Measurements from ENCODE around the gene MOB3A.
A peak's percentile ranks its signal among the peaks of the same experiment; 100 is the strongest.
"Not testable (repeated sequence)": the region's sequence is repeated elsewhere in the genome, so short reads cannot be mapped to it uniquely, and the experiment has no call there.

MOB3A gene

DNA sequence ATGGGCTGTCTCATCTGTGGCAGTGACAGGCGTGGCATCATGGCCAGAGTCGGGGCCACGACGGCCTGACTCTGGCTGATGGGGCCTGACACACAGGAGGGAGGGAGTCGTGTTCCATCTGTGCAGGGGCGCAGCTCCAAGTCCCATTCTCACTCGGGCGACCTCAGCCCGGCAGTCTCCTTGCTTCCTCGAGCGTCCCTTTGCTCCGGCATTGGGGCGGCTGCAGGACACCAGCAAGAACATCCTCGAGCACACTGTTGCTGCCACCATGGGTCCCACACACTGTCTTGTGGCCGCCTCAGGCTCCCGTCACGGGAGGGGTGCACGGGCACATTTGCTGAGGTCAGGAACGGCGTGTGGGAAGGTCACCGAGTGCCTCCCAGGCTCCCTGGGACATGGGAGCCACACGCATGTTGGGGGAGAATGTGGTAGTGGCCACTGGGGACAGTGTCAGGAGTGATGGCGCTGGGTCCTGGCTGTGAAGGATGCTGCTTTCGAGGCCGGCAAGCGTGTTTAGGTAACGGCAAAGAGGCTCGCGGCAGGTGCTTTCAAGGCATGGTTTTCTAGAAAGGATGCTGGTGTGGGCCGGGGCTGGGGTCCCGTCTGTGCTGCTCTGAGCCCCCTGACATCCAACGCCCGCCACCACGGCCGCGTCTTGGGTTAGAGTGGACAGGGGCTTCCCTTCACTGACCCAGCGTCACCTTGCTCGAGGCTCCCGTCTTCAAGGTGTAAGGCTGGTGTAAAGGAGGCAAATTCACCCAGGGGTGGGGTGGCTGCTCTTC, 4.0 kb upstream of the MOB3A start:
- DNase-seq (ENCODE audit: insufficient read length) (no peak), FAIRE-seq (no peak)
- TF ChIP-seq POLR2A (IDR thresholded peaks at IDR 0.05; ENCODE audit: low read depth, low read length) (no peak), POLR2AphosphoS5 (IDR thresholded peaks at IDR 0.05; ENCODE audit: low read depth, low read length) (peak; percentile 51)

DNA sequence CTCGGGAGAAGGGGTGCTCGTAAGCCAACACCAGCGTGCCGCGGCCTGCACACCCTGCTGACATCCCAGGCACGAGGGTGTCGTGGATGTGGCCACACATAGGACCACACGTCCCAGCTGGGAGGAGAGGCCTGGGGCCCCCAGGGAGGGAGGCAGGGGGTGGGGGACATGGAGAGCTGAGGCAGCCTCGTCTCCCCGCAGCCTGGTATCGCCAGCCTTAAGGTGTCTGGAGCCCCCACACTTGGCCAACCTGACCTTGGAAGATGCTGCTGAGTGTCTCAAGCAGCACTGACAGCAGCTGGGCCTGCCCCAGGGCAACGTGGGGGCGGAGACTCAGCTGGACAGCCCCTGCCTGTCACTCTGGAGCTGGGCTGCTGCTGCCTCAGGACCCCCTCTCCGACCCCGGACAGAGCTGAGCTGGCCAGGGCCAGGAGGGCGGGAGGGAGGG, 3.0 kb upstream of the MOB3A start:
- TF ChIP-seq TAF1 (IDR thresholded peaks at IDR 0.05; ENCODE audit: borderline replicate concordance, low read depth, low read length), result no peak
- no peak for DNase-seq (ENCODE audit: insufficient read length)
- no peak for FAIRE-seq

DNA sequence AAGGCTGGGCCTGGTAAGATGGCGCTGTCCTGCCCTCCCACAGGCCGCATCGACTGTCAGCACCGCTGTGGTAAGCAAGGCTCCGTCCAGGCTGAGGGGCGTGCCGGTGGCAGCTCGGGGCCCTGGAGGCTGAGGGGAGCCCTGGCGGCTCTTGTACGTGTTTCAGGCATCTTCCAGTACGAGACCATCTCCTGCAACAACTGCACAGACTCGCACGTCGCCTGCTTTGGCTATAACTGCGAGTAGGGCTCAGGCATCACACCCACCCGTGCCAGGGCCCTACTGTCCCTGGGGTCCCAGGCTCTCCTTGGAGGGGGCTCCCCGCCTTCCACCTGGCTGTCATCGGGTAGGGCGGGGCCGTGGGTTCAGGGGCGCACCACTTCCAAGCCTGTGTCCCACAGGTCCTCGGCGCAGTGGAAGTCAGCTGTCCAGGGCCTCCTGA, 1.8 kb upstream of the MOB3A start:
- DNase-seq (ENCODE audit: insufficient read length) (no peak), FAIRE-seq (no peak)
- TF ChIP-seq POLR2A (IDR thresholded peaks at IDR 0.05; ENCODE audit: low read depth, low read length) (no peak), TAF1 (IDR thresholded peaks at IDR 0.05; ENCODE audit: borderline replicate concordance, low read depth, low read length) (no peak), POLR2AphosphoS5 (IDR thresholded peaks at IDR 0.05; ENCODE audit: low read depth, low read length) (no peak)

DNA sequence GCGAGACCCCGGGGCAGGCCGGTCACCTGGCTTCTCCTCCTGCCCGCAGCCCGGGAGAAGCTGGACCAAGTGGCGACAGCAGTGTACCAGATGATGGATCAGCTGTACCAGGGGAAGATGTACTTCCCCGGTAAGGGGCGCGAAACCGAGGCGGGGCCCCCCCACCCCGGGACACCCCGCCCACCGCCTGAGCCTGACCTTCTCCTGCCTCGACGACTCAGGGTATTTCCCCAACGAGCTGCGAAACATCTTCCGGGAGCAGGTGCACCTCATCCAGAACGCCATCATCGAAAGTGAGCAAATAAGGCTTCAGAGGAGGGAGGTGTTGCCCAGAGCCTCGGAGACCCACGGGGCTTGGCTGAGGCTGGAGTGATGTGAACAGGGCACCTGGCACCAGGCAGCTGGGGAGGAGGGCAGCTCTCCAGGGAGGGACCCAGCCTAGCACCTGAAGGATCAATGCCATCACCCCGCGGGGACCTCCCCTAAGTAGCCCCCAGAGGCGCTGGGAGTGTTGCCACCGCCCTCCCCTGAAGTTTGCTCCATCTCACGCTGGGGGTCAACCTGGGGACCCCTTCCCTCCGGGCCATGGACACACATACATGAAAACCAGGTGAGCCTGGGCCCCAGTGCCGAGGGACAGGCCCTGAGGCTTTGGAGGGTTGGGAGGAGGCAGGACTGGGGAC, 1.2 kb upstream of the MOB3A start:
- FAIRE-seq (peak; percentile 87), DNase-seq (ENCODE audit: insufficient read length) (peak; percentile 62)
- TF ChIP-seq POLR2A (IDR thresholded peaks at IDR 0.05; ENCODE audit: low read depth, low read length), result no peak
- no peak for TF ChIP-seq TAF1 (IDR thresholded peaks at IDR 0.05; ENCODE audit: borderline replicate concordance, low read depth, low read length)
- no peak for TF ChIP-seq POLR2AphosphoS5 (IDR thresholded peaks at IDR 0.05; ENCODE audit: low read depth, low read length)

DNA sequence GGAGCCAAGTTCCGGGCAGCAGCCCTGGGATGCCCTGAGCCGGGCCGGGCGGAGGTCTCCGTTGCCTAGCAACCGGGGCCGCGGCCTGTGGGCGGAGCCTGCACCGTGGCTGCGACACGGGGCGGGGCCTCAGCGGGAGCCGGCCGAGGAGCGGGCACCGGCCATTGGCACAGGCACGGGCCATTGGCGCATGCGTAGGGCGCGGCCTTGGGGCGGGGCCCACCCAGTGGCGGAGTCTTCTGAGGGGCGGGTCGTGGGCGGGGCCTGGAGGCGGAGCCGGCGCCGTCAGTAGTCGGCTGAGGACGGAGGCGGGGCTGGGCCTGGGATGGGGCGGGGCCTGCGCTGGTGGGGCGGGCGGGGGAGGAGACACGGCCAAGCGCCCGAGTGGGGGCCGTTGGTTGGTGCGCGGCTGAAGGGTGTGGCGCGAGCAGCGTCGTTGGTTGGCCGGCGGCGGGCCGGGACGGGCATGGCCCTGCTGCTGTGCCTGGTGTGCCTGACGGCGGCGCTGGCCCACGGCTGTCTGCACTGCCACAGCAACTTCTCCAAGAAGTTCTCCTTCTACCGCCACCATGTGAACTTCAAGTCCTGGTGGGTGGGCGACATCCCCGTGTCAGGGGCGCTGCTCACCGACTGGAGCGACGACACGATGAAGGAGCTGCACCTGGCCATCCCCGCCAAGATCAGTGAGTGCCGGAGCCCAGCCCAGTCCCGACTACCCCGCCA, 515 bp upstream of the MOB3A start, which contains the start of gene IZUMO4:
Gene IZUMO4, plus strand, starts transcription at position 436 of the 723 bp plus-strand sequence. Its CDS starts 31 bp downstream, at position 467.
- FAIRE-seq (peak; percentile 100), DNase-seq (ENCODE audit: insufficient read length) (peak; percentile 97)
- TF ChIP-seq POLR2A (IDR thresholded peaks at IDR 0.05; ENCODE audit: low read depth, low read length) (peak; percentile 23; the same call in 1 of the 2 replicates), TAF1 (IDR thresholded peaks at IDR 0.05; ENCODE audit: borderline replicate concordance, low read depth, low read length) (no peak), POLR2AphosphoS5 (IDR thresholded peaks at IDR 0.05; ENCODE audit: low read depth, low read length) (no peak)

DNA sequence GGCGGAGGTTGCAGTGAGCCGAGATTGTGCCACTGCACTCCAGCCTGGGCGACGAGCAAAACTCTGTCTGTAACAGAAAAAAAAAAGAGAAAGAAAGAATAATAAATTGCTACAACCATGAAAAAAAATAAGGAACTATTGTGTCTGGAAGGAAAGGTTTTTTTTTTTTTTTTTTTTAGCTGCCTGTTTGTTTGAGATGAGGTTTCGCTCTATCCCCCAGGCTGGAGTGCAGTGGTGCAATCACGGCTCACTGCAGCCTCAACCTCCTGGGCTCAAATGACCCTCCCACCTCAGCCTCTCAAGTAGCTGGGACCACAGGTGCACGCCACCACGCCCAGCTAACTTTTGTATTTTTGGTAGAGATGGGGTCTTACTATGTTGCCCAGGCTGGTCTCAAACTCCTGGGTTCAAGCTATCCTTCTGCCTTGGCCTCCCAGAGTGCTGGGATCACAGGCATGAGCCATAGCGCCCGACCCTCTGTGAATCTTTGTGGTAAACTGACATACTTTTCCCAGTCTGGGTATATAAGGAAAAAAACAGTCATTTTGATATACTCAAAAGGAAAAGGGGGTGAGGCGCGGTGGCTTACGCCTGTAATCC, 4.1 kb downstream of the MOB3A start:
- not testable (repeated sequence) for DNase-seq (ENCODE audit: insufficient read length); FAIRE-seq

DNA sequence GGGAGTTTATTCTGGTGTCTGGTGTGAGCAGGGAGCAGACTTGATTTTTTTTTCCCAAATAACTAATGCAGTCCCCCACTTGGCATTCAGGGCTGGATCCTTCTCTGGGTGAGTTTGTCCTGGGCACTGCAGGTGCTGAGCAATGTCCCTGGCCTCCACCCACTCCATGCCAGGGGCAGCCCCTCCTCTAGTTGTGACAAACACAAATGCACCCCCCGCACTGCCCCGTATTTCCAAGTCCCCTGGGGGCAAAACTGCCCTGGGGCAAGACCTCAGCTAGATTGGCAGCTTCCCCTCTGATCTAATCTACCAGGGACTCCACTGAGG, 6.4 kb downstream of the MOB3A start:
- no peak for FAIRE-seq
- DNase-seq (ENCODE audit: insufficient read length), result no peak
- TF ChIP-seq POLR2A (IDR thresholded peaks at IDR 0.05; ENCODE audit: low read depth, low read length) (no peak; the same call in 1 of the 2 replicates), TAF1 (IDR thresholded peaks at IDR 0.05; ENCODE audit: borderline replicate concordance, low read depth, low read length) (no peak), POLR2AphosphoS5 (IDR thresholded peaks at IDR 0.05; ENCODE audit: low read depth, low read length) (no peak)

DNA sequence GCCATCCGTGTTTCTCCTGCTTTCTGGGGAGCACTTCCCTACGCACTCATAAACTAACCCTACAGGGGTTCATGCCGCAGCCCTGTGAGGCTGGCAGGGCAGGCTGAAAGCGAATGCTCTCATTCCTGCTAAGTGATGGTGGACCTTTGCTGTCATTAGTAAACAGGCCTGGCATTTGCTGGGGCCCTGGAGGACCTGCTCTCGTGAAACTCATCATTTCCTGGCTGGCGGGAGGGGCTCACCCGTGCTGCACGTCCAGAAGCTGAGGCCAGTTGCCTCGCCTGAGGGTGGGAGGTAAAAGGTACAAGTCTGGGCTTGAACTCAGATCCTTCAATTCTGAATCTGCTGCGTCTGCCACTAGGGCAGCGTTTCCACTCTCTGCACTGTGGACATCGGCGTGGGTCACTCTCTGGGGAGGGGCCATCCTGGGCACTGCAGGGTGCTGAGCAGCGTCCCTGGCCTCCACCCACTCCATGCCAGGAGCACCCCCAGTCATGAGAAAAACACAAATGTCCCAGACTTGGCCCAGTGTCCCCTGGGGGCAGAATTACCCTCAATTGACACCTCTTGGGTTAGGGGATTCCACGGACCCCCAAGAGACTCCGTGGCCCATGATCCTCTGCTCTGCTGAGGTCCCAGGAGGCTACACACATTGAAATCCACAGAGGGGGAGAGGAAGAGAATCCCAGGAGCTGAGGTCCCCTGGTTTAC, 7.0 kb downstream of the MOB3A start:
- peak; percentile 93 for FAIRE-seq
- TF ChIP-seq POLR2AphosphoS5 (IDR thresholded peaks at IDR 0.05; ENCODE audit: low read depth, low read length) (0 out of 2 replicates have a peak, but pooled peaks have one; percentile 12), TAF1 (IDR thresholded peaks at IDR 0.05; ENCODE audit: borderline replicate concordance, low read depth, low read length) (no peak), POLR2A (IDR thresholded peaks at IDR 0.05; ENCODE audit: low read depth, low read length) (0 out of 2 replicates have a peak, but pooled peaks have one; percentile 45)
- DNase-seq (ENCODE audit: insufficient read length), result no peak

DNA sequence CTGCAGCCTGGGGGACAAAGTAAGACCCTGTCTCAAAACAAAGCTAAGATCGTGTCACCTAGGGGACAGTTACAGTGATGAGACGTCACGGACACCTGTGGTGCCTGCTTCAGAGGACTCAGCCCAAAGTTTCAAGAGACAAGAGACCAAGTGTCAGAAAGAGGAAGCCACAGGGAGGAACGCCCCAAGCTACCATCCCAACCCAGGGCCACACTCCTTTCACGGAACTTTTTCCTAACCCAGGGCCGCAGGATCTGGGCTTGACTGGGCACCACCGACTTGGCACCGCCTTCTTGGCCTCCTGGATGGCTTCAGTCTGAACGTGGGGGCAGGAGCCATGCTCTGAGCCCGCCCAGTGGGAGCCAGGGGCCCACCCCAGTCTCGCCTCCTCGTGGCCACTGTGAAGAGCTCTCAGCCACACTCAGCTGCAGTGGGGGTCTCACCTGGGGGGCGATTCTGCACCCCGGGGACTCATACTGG, 8.5 kb downstream of the MOB3A start:
- FAIRE-seq, result peak; percentile 44
- DNase-seq (ENCODE audit: insufficient read length), result no peak
- TF ChIP-seq POLR2AphosphoS5 (IDR thresholded peaks at IDR 0.05; ENCODE audit: low read depth, low read length), result no peak; the same call in 1 of the 2 replicates
- TF ChIP-seq TAF1 (IDR thresholded peaks at IDR 0.05; ENCODE audit: borderline replicate concordance, low read depth, low read length), result no peak; the same call in 1 of the 2 replicates
- peak; percentile 65; the same call in 1 of the 2 replicates for TF ChIP-seq POLR2A (IDR thresholded peaks at IDR 0.05; ENCODE audit: low read depth, low read length)

DNA sequence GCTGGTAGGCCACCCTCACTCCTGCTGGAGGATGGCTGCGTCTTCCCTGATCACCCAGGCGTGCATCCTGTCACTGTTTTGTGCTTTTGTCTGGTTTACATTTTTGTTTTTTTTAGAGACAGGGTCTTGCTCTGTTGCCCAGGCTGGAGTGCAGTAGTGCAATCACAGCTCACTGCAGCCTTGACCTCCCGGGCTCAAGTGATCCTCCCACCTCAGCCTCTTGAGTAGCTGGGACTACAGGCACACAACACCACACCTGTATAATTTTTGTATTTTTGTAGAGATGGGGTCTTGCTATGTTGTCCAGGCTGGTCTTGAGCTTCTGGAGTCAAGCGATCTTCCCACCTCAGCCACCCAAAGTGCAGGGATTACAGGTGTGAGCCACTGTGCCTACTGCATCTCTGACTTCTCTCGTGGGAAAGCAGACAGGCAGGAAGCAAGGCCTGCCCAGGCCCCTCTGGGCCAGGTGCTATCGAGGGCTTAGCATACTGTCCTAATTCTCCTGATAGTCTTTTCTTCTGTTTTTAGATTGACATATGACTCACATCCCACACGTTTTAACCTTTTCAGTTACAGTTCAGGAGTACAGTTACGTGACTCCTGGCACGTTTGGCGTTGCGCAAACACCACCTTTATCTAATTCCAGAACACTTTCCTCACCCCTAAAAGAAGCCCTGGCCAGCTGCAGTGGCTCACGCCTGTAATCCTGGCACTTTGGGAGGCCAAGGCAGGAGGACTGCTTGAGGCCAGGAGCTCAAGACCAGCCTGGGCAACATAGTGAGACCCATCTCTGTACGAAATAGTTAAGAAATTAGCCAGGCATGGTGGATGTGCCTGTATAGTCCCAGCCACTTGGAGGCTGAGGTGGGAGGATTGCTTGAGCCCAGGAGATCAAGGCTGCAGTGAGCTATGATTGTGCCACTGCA, 9.2 kb downstream of the MOB3A start:
- DNase-seq (ENCODE audit: insufficient read length), result not testable (repeated sequence)
- TF ChIP-seq POLR2A (IDR thresholded peaks at IDR 0.05; ENCODE audit: low read depth, low read length), result peak; percentile 46; the same call in 1 of the 2 replicates
- FAIRE-seq, result peak; percentile 76

Measured in GM12892 (cell line).